HCT116 (cell line): ENCODE data around the gene OR10G3. TPM values are rescaled to one million over a fixed set of nuclear protein-coding genes. Genes with fewer than 3 reads are reported as not detected.

Experiments used
- ATAC-seq: fragments of 200-7000 bp; cut with Tn5 transposase; 2 replicates; pipeline ENCODE4 v1.9.1; 2020; ENCODE audit warnings: mild to moderate bottlenecking, moderate library complexity
- BruUV-seq: library from RNA; stranded (reverse); fragments of 400-500 nt; replicated peaks from 2 replicates; lab custom pipeline; 2021; lab: Mats Ljungman, UMichigan
- CTCF ChIA-PET: fragments of 300-600 bp; sonication (Branson Sonifier 250); formaldehyde crosslinking; loops from one replicate; lab custom pipeline; 2021; ENCODE audit warnings: antibody characterized with exemption; lab: Charles Lee
- POLR2A ChIA-PET: fragments of 300-600, 350-600 bp; sonication (Branson Sonifier 250); formaldehyde crosslinking; loops from one replicate; lab custom pipeline; 2021; ENCODE audit warnings: antibody characterized with exemption; lab: Charles Lee
- RAD21 ChIA-PET, 2 experiments: fragments of 300-600 bp; sonication (Branson Sonifier 250); formaldehyde crosslinking; loops; one replicate each; lab custom pipeline; 2023; ENCODE audit warnings: low total read pairs in 2 of 2; ENCODE audit not compliant: uncharacterized antibody in 2 of 2, unreplicated experiment in 2 of 2, low non-redundant PET in 1 of 2; lab: Charles Lee
- DNase-seq: peaks from one replicate; pipeline ENCODE4 v3.0.0-alpha.2; 2010; ENCODE audit warnings: low read depth, low spot score
- H2AFZ ChIP-seq: fragments of 200-600 bp; shearing (Covaris generic), sonication (generic); 2 replicates; pipeline ENCODE4 v1.6.1; 2017; ENCODE audit warnings: low read depth, mixed run types, mixed read lengths, antibody characterized with exemption, low read length; ENCODE audit not compliant: poor library complexity, severe bottlenecking
- H3K27ac ChIP-seq: 2 replicates; pipeline ENCODE4 v1.5.1; 2012; ENCODE audit warnings: low read depth, low read length
- H3K27me3 ChIP-seq: fragments of 200-600 bp; sonication (generic); 2 replicates; pipeline ENCODE4 v1.6.1; 2016; ENCODE audit warnings: mixed run types, low read length, mixed read lengths; ENCODE audit not compliant: insufficient read depth
- H3K36me3 ChIP-seq, 2 experiments: fragments of 200-500 bp in 1 of 2; fragments of 200-600 bp in 1 of 2; sonication (Bioruptor generic) in 1 of 2; sonication (generic) in 1 of 2; 2 replicates each; pipeline versions ENCODE4 v1.5.1 to v1.6.1; 2014 to 2016; ENCODE audit warnings: low read length in 2 of 2, inconsistent platforms in 1 of 2, mixed read lengths in 1 of 2, mixed run types in 1 of 2; ENCODE audit not compliant: insufficient read depth in 2 of 2, control insufficient read depth in 1 of 2
- H3K4me1 ChIP-seq, 2 experiments: fragments of 200-600 bp in 1 of 2; sonication (generic) in 1 of 2; 2 replicates each; pipeline versions ENCODE4 v1.5.1 to v1.6.1; 2012 to 2017; ENCODE audit warnings: low read length in 2 of 2, inconsistent platforms in 1 of 2, mild to moderate bottlenecking in 1 of 2, mixed read lengths in 1 of 2, mixed run types in 1 of 2, moderate library complexity in 1 of 2; ENCODE audit not compliant: insufficient read depth in 2 of 2, control insufficient read depth in 1 of 2
- H3K4me2 ChIP-seq: fragments of 200-600 bp; sonication (generic); 2 replicates; pipeline ENCODE4 v1.6.1; 2017; ENCODE audit warnings: mixed run types, low read length, mixed read lengths
- H3K4me3 ChIP-seq, 2 experiments: fragments of 200-600 bp in 1 of 2; sonication (generic) in 1 of 2; replicated peaks in 1 of 2; 2 replicates each; pipeline ENCODE4 v1.5.1; 2011 to 2016; ENCODE audit warnings: low read length in 2 of 2, control low read depth in 1 of 2, low read depth in 1 of 2, mild to moderate bottlenecking in 1 of 2, mixed read lengths in 1 of 2, mixed run types in 1 of 2
- H3K79me2 ChIP-seq: fragments of 200-600 bp; sonication (generic); 2 replicates; pipeline ENCODE4 v1.6.1; 2017; ENCODE audit warnings: mild to moderate bottlenecking, mixed run types, low read length, moderate library complexity, mixed read lengths; ENCODE audit not compliant: insufficient read depth
- H3K9ac ChIP-seq: fragments of 200-600 bp; sonication (generic); 2 replicates; pipeline ENCODE4 v1.6.1; 2016; ENCODE audit warnings: low read length, mixed read lengths
- H3K9me2 ChIP-seq: fragments of 200-600 bp; sonication (generic), shearing (Covaris generic); 2 replicates; pipeline ENCODE4 v1.6.1; 2017; ENCODE audit warnings: mixed run types, mild to moderate bottlenecking, moderate library complexity; ENCODE audit not compliant: insufficient read depth
- H3K9me3 ChIP-seq, 2 experiments: fragments of 200-500 bp in 1 of 2; fragments of 200-600 bp in 1 of 2; sonication (Bioruptor generic) in 1 of 2; sonication (generic) in 1 of 2; 2 replicates each; pipeline ENCODE4 v1.6.1; 2014 to 2017; ENCODE audit warnings: low read length in 2 of 2, mixed read lengths in 2 of 2, inconsistent platforms in 1 of 2, low read depth in 1 of 2, mild to moderate bottlenecking in 1 of 2, mixed run types in 1 of 2, moderate library complexity in 1 of 2; ENCODE audit not compliant: control insufficient read depth in 1 of 2, insufficient read depth in 1 of 2
- H4K20me1 ChIP-seq: fragments of 200-600 bp; sonication (generic), shearing (Covaris generic); 2 replicates; pipeline ENCODE4 v1.6.1; 2017; ENCODE audit warnings: mixed run types, mild to moderate bottlenecking, moderate library complexity; ENCODE audit not compliant: insufficient read depth
- CBX3 ChIP-seq: IDR thresholded peaks from 2 replicates; pipeline ENCODE4 v1.6.1; 2012; ENCODE audit warnings: low read depth
- CEBPB ChIP-seq: IDR thresholded peaks from 2 replicates; pipeline ENCODE4 v1.6.1; 2012; ENCODE audit warnings: low read depth
- EGR1 ChIP-seq: IDR thresholded peaks from 2 replicates; pipeline ENCODE4 v1.6.1; 2012; ENCODE audit warnings: low read depth
- ELF1 ChIP-seq: IDR thresholded peaks from 2 replicates; pipeline ENCODE4 v1.6.1; 2012; ENCODE audit warnings: low read depth, borderline replicate concordance
- EZH2 ChIP-seq: fragments of 200-600 bp; sonication (generic); IDR thresholded peaks from 2 replicates; pipeline ENCODE4 v1.6.1; 2017; ENCODE audit warnings: antibody characterized with exemption, mixed run types
- EZH2phosphoT487 ChIP-seq: fragments of 200-600 bp; IDR thresholded peaks from 2 replicates; pipeline ENCODE4 v1.6.1; 2018; ENCODE audit warnings: antibody characterized with exemption, borderline replicate concordance
- JUND ChIP-seq: IDR thresholded peaks from 2 replicates; pipeline ENCODE4 v1.6.1; 2012
- POLR2A ChIP-seq: IDR thresholded peaks from 2 replicates; pipeline ENCODE4 v1.7.0; 2011; ENCODE audit warnings: borderline replicate concordance; ENCODE audit not compliant: insufficient read depth, insufficient read length; ENCODE audit errors: extremely low read depth
- POLR2AphosphoS5 ChIP-seq: IDR thresholded peaks from 2 replicates; pipeline ENCODE4 v1.6.1; 2011; ENCODE audit warnings: mild to moderate bottlenecking, low read depth, low read length, moderate library complexity
- SIN3A ChIP-seq: IDR thresholded peaks from 2 replicates; pipeline ENCODE4 v1.6.1; 2012; ENCODE audit warnings: low read depth
- SP1 ChIP-seq: IDR thresholded peaks from 2 replicates; pipeline ENCODE4 v1.6.1; 2012; ENCODE audit warnings: low read depth
- SRF ChIP-seq: IDR thresholded peaks from 2 replicates; pipeline ENCODE4 v1.6.1; 2012; ENCODE audit warnings: low read depth
- TCF7L2 ChIP-seq: IDR thresholded peaks from 2 replicates; pipeline ENCODE4 v1.7.0; 2011; ENCODE audit warnings: borderline replicate concordance, inconsistent platforms; ENCODE audit not compliant: insufficient read depth, insufficient read length; ENCODE audit errors: extremely low read depth
- YY1 ChIP-seq: IDR thresholded peaks from 2 replicates; pipeline ENCODE4 v1.6.1; 2011; ENCODE audit warnings: low read length, low read depth, moderate library complexity, mild to moderate bottlenecking; ENCODE audit not compliant: insufficient replicate concordance; ENCODE audit errors: extremely low read depth
- ZNF274 ChIP-seq: fragments of 200-500 bp; sonication (Bioruptor generic); IDR thresholded peaks from 2 replicates; pipeline ENCODE4 v1.6.1; 2014; ENCODE audit warnings: mild to moderate bottlenecking, low read depth, low read length, inconsistent platforms
- intact Hi-C: fragments of 100-400 bp; cut with micrococcal nuclease; formaldehyde crosslinking; loops from 2 replicates; pipeline ENCODE4 v1.10.0; 2022
- total RNA-seq: library from RNA; stranded (reverse); gene quantifications from one replicate; pipeline ENCODE4 v1.2.1, GENCODE V29; 2021; ENCODE audit not compliant: unreplicated experiment
- TF ChIP-seq, protein P1 (sequence below): IDR thresholded peaks from 2 replicates; pipeline ENCODE4 v1.6.1; 2012
- TF ChIP-seq, protein P2 (sequence below): IDR thresholded peaks from 2 replicates; pipeline ENCODE4 v1.6.1; 2011; ENCODE audit warnings: mild to moderate bottlenecking, low read length, moderate library complexity; ENCODE audit not compliant: insufficient replicate concordance; ENCODE audit errors: extremely low read depth
- TF ChIP-seq, protein P3 (sequence below): IDR thresholded peaks from 2 replicates; pipeline ENCODE4 v1.6.1; 2012
- TF ChIP-seq, protein P4 (sequence below): IDR thresholded peaks from 2 replicates; pipeline ENCODE4 v1.6.1; 2012; ENCODE audit warnings: low read depth

Gene OR10G3
- total RNA-seq, 1 experiment from 2014 or later: not detected

DNA sequence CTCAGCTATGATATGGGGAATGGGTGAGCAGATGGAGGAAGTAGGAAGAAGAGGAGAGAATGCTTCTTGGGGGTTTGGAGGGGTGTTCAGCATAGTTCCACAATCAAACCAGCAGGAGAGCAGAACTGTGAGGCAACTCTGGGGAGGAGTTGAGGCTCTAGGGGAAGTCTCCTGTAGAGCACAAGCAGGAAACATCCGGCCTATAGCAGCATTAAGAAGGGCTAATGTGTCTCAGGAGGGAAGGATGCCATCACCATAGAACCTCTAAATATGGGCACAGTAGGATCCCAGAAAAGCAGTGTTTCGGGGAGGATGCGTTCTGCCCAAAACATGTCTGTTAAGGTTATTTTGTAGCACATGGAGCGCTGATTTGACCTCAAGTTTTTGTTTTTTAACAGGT, 45.3 kb downstream of the OR10G3 start:
- DNase-seq (no peak), ATAC-seq (peak; percentile 70)
- intact Hi-C loops: no loop called here
- no TSS peak for BruUV-seq
- no peak overlapping the region for H3K4me3 ChIP-seq
- CTCF ChIA-PET: no interaction called here
- no peak for TF ChIP-seq SP1
- TF ChIP-seq YY1: no peak
- TF ChIP-seq CBX3: no peak
- TF ChIP-seq, protein P1, sequence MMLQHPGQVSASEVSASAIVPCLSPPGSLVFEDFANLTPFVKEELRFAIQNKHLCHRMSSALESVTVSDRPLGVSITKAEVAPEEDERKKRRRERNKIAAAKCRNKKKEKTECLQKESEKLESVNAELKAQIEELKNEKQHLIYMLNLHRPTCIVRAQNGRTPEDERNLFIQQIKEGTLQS: no peak
- TF ChIP-seq, protein P2, sequence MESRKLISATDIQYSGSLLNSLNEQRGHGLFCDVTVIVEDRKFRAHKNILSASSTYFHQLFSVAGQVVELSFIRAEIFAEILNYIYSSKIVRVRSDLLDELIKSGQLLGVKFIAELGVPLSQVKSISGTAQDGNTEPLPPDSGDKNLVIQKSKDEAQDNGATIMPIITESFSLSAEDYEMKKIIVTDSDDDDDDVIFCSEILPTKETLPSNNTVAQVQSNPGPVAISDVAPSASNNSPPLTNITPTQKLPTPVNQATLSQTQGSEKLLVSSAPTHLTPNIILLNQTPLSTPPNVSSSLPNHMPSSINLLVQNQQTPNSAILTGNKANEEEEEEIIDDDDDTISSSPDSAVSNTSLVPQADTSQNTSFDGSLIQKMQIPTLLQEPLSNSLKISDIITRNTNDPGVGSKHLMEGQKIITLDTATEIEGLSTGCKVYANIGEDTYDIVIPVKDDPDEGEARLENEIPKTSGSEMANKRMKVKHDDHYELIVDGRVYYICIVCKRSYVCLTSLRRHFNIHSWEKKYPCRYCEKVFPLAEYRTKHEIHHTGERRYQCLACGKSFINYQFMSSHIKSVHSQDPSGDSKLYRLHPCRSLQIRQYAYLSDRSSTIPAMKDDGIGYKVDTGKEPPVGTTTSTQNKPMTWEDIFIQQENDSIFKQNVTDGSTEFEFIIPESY: no peak
- no peak for TF ChIP-seq EZH2phosphoT487
- no peak for TF ChIP-seq TCF7L2
- TF ChIP-seq JUND: no peak
- no peak for TF ChIP-seq EZH2
- TF ChIP-seq, protein P3, sequence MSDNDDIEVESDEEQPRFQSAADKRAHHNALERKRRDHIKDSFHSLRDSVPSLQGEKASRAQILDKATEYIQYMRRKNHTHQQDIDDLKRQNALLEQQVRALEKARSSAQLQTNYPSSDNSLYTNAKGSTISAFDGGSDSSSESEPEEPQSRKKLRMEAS: no peak
- no peak for TF ChIP-seq CEBPB
- no peak for TF ChIP-seq EGR1
- no peak for TF ChIP-seq ELF1
- no peak for TF ChIP-seq SIN3A
- TF ChIP-seq SRF: no peak
- no peak for TF ChIP-seq POLR2AphosphoS5
- TF ChIP-seq ZNF274: no peak
- TF ChIP-seq, protein P4, sequence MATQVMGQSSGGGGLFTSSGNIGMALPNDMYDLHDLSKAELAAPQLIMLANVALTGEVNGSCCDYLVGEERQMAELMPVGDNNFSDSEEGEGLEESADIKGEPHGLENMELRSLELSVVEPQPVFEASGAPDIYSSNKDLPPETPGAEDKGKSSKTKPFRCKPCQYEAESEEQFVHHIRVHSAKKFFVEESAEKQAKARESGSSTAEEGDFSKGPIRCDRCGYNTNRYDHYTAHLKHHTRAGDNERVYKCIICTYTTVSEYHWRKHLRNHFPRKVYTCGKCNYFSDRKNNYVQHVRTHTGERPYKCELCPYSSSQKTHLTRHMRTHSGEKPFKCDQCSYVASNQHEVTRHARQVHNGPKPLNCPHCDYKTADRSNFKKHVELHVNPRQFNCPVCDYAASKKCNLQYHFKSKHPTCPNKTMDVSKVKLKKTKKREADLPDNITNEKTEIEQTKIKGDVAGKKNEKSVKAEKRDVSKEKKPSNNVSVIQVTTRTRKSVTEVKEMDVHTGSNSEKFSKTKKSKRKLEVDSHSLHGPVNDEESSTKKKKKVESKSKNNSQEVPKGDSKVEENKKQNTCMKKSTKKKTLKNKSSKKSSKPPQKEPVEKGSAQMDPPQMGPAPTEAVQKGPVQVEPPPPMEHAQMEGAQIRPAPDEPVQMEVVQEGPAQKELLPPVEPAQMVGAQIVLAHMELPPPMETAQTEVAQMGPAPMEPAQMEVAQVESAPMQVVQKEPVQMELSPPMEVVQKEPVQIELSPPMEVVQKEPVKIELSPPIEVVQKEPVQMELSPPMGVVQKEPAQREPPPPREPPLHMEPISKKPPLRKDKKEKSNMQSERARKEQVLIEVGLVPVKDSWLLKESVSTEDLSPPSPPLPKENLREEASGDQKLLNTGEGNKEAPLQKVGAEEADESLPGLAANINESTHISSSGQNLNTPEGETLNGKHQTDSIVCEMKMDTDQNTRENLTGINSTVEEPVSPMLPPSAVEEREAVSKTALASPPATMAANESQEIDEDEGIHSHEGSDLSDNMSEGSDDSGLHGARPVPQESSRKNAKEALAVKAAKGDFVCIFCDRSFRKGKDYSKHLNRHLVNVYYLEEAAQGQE: no peak
- no peak for TF ChIP-seq POLR2A
- H3K27me3 ChIP-seq: peaks cover 24% of the 10 kb centered on the region; the same call in 1 of the 2 replicates
- no peaks in the 10 kb centered on the region for H3K4me1 ChIP-seq
- H2AFZ ChIP-seq: no peak overlapping the region
- no peak overlapping the region for H3K4me2 ChIP-seq
- H4K20me1 ChIP-seq: no peaks in the 10 kb centered on the region
- POLR2A ChIA-PET: no interaction called here
- no peaks in the 10 kb centered on the region for H3K36me3 ChIP-seq
- H3K9ac ChIP-seq: no peak overlapping the region
- RAD21 ChIA-PET: no interaction called here
- H3K9me3 ChIP-seq: no peaks in the 10 kb centered on the region
- H3K79me2 ChIP-seq: no peaks in the 10 kb centered on the region
- H3K27ac ChIP-seq: no peak overlapping the region
- no peaks in the 10 kb centered on the region for H3K9me2 ChIP-seq
